IPS-20b (cell line): ENCODE data around the gene CEP89.
"Not testable (repeated sequence)": the region's sequence is repeated elsewhere in the genome, so short reads cannot be mapped to it uniquely, and the experiment has no call there.

Experiments used
- H3K27ac ChIP-seq: one replicate; pipeline ENCODE4 v1.5.1; 2013; ENCODE audit warnings: low read length
- H3K27me3 ChIP-seq: 2 replicates; pipeline ENCODE4 v1.6.1; 2013; ENCODE audit warnings: mild to moderate bottlenecking, low read length, inconsistent platforms; ENCODE audit not compliant: insufficient read depth
- H3K36me3 ChIP-seq: 2 replicates; pipeline ENCODE4 v1.6.1; 2013; ENCODE audit warnings: low read depth, mild to moderate bottlenecking, inconsistent platforms, low read length, moderate library complexity; ENCODE audit not compliant: insufficient read depth
- H3K4me1 ChIP-seq: 2 replicates; pipeline ENCODE4 v1.6.1; 2013; ENCODE audit warnings: mild to moderate bottlenecking, control low read depth, inconsistent platforms, low read length, moderate library complexity; ENCODE audit not compliant: insufficient read depth
- H3K4me3 ChIP-seq: 2 replicates; pipeline ENCODE4 v1.5.1; 2013; ENCODE audit warnings: mild to moderate bottlenecking, low read length, inconsistent platforms
- H3K9ac ChIP-seq: 2 replicates; pipeline ENCODE4 v1.6.1; 2013; ENCODE audit warnings: low read depth, mild to moderate bottlenecking, inconsistent platforms, low read length, moderate library complexity
- H3K9me3 ChIP-seq: 2 replicates; pipeline ENCODE4 v1.6.1; 2013; ENCODE audit warnings: mild to moderate bottlenecking, low read depth, low read length, inconsistent platforms; ENCODE audit not compliant: insufficient read depth

The CEP89 gene

DNA sequence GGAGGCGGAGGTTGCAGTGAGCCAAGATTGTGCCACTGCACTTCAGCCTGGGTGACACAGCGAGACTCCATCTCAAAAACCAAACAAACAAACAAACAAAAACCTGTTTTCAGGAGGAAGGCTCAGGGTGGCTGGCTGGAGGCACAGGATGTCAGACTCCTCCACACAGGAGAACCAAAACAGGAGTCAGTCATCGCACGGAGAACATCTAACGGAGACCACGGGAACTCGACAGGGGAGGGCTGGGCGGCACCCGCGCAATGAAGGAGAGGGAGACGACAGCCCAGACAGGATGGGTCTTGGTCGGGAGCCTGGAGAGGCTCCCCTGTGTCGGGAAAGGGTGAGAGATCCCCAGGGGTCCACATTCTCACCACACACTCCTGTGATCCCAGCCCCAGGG is 81.4 kb downstream of the CEP89 start:
- H3K4me3 ChIP-seq: no peak overlapping the region
- H3K9me3 ChIP-seq: peaks cover 5% of the 10 kb centered on the region; the same call in 1 of the 2 replicates
- H3K36me3 ChIP-seq: no peaks in the 10 kb centered on the region
- no peaks in the 10 kb centered on the region for H3K27me3 ChIP-seq
- no peak overlapping the region for H3K27ac ChIP-seq
- no peaks in the 10 kb centered on the region for H3K4me1 ChIP-seq
- no peak overlapping the region for H3K9ac ChIP-seq

- H3K27ac ChIP-seq: no peak overlapping the region
- H3K9ac ChIP-seq: no peak overlapping the region; the same call in 1 of the 2 replicates
- no peaks in the 10 kb centered on the region for H3K36me3 ChIP-seq
- H3K4me3 ChIP-seq: no peak overlapping the region
- H3K27me3 ChIP-seq: no peaks in the 10 kb centered on the region
- peaks cover 5% of the 10 kb centered on the region; the same call in 1 of the 2 replicates for H3K9me3 ChIP-seq
- H3K4me1 ChIP-seq: no peaks in the 10 kb centered on the region
Observed at GRCh38 chr19:32889137-32889934, 82.4 kb downstream of the CEP89 start.

GRCh38 chr19:32887572-32888215 is 84.1 kb downstream of the CEP89 start:
- peaks cover 5% of the 10 kb centered on the region; the same call in 1 of the 2 replicates for H3K9me3 ChIP-seq

DNA sequence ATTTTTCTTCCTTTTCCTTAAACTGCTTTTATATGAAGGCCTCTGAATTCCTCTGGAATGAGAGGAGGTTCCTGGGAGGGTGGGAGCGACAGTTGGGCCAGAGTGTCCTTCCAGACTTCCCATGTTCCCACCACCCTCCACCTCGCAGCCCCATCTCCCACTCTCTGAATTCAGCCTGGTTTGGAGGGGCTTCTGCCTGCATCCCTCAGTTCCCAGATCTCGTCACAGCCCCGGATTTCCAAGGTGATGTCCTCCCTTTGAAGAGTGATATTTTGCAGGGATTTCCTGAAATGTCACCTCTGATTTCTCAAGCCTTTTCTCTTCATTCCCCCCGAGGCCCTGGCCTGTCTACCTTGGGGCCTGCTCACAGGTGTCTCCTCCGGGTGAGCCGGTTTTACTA is 85.5 kb downstream of the CEP89 start:
- Histone ChIP-seq H3K9ac (no peak overlapping the region), H3K36me3 (no peaks in the 10 kb centered on the region), H3K9me3 (no peaks in the 10 kb centered on the region), H3K4me1 (no peaks in the 10 kb centered on the region), H3K4me3 (no peak overlapping the region), H3K27me3 (no peaks in the 10 kb centered on the region), H3K27ac (no peak overlapping the region)

More at GRCh38 chr19:32887572-32888215, 84.1 kb downstream of the CEP89 start:
- Histone ChIP-seq H3K4me3 (no peak overlapping the region), H3K4me1 (no peaks in the 10 kb centered on the region), H3K9ac (no peak overlapping the region), H3K36me3 (no peaks in the 10 kb centered on the region), H3K27ac (no peak overlapping the region), H3K27me3 (no peaks in the 10 kb centered on the region)

GRCh38 chr19:32885255-32885654 is 86.5 kb downstream of the CEP89 start:
- not testable (repeated sequence) for H3K27me3 ChIP-seq, H3K9ac ChIP-seq, H3K36me3 ChIP-seq, H3K27ac ChIP-seq, H3K4me1 ChIP-seq, H3K4me3 ChIP-seq, H3K9me3 ChIP-seq

- Histone ChIP-seq H3K27me3 (no peaks in the 10 kb centered on the region), H3K36me3 (no peaks in the 10 kb centered on the region), H3K9me3 (no peaks in the 10 kb centered on the region), H3K9ac (no peak overlapping the region), H3K27ac (no peak overlapping the region), H3K4me1 (no peaks in the 10 kb centered on the region), H3K4me3 (no peak overlapping the region)
Observed at GRCh38 chr19:32881766-32882165, 90.0 kb downstream of the CEP89 start.

DNA sequence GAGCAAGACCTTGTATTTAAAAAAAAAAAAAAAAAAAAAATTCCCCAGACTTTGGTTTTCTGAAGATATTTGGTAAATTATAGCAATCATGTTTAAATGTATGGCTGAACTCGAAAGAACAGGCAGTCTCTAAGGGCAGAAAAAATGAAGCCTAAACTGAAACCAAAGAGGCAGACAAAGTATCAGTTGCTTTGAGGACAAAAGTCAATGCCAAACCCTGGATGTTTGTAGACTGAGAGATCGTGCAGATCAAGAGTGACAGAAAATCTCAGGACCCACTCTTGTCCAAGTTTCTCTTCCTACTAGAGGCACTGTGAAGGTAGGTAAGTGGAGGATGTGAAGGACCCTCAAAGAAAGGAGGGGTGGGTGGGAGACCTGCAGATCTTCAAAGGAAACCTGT is 91.1 kb downstream of the CEP89 start:
- Histone ChIP-seq H3K4me3 (no peak overlapping the region), H3K36me3 (no peaks in the 10 kb centered on the region), H3K9me3 (no peaks in the 10 kb centered on the region), H3K9ac (no peak overlapping the region), H3K27me3 (no peaks in the 10 kb centered on the region), H3K27ac (no peak overlapping the region), H3K4me1 (no peaks in the 10 kb centered on the region)

DNA sequence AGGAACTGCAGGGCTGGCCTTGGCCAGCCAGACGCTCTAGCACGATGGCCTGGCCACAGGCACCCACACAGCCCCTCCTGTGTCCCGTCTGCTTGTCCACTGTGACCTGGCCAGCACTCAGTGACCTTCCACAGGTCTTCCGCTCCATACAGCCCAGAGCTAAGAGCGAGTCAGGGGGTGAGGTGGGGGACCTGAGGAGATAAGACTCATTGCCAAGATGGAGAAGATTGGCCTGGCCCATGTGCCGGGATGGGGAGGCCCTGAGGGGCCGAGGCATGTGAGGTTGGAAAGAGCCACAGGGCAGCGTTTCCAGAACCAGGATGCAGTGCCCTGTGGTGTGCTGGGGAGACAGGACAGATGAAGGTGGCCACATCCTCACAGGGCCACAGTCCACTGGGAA is 92.0 kb downstream of the CEP89 start:
- Histone ChIP-seq H3K9ac (no peak overlapping the region), H3K27me3 (no peaks in the 10 kb centered on the region), H3K4me3 (no peak overlapping the region), H3K36me3 (no peaks in the 10 kb centered on the region), H3K27ac (no peak overlapping the region), H3K4me1 (no peaks in the 10 kb centered on the region), H3K9me3 (no peaks in the 10 kb centered on the region)

DNA sequence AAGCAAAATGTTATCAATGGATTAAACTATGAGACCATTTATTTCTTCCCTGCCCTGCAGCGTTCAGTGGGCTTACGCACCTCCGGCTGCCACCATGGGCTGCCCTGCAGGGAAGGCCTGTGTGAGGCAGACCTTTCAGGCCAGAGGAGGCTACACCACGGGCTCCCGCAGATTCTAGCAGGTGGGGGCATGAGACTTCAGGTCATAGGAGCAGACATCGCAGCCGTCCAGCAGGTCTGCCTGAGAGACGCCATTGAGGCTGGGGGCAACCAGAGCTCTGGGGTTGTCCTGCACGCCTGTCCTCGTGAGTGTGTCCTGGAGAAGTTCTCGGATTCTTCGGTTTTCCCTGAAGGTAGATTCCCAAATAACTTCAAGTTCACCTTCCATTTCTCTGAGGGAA is 92.8 kb downstream of the CEP89 start:
- no peak overlapping the region for H3K27ac ChIP-seq
- H3K9ac ChIP-seq: no peak overlapping the region
- no peaks in the 10 kb centered on the region for H3K9me3 ChIP-seq
- no peaks in the 10 kb centered on the region for H3K4me1 ChIP-seq
- H3K27me3 ChIP-seq: no peaks in the 10 kb centered on the region
- no peaks in the 10 kb centered on the region for H3K36me3 ChIP-seq
- no peak overlapping the region for H3K4me3 ChIP-seq

- Histone ChIP-seq H3K36me3 (no peaks in the 10 kb centered on the region), H3K9me3 (no peaks in the 10 kb centered on the region), H3K9ac (no peak overlapping the region), H3K27me3 (no peaks in the 10 kb centered on the region), H3K4me1 (no peaks in the 10 kb centered on the region), H3K4me3 (no peak overlapping the region), H3K27ac (no peak overlapping the region)
Observed at GRCh38 chr19:32877977-32878745, 93.6 kb downstream of the CEP89 start.

GRCh38 chr19:32877323-32877912 is 94.3 kb downstream of the CEP89 start:
- Histone ChIP-seq H3K9me3 (no peaks in the 10 kb centered on the region), H3K36me3 (no peaks in the 10 kb centered on the region), H3K4me3 (no peak overlapping the region), H3K27ac (no peak overlapping the region), H3K4me1 (no peaks in the 10 kb centered on the region), H3K27me3 (no peaks in the 10 kb centered on the region), H3K9ac (no peak overlapping the region)
